ENCODE measurements around the gene WDR72.

The WDR72 gene

GRCh38 chr15:53506370-53506769 is 253.1 kb downstream of the WDR72 start:
- no peak for TF ChIP-seq CTCF (IDR thresholded peaks at IDR 0.05; ENCODE audit: control insufficient read depth, extremely low read depth, insufficient read depth)
- no peak for DNase-seq (ENCODE audit: low read depth)
- H3K4me3 ChIP-seq (ENCODE audit: low read depth, low read length) = no peak overlapping the region

GRCh38 chr15:53498996-53499395 is 260.5 kb downstream of the WDR72 start:
- TF ChIP-seq CTCF (IDR thresholded peaks at IDR 0.05; ENCODE audit: control insufficient read depth, extremely low read depth, insufficient read depth) = no peak
- H3K4me3 ChIP-seq (ENCODE audit: low read depth, low read length) = no peak overlapping the region
- DNase-seq (ENCODE audit: low read depth) = no peak

- no peak for DNase-seq (ENCODE audit: low read depth)
- TF ChIP-seq CTCF (IDR thresholded peaks at IDR 0.05; ENCODE audit: control insufficient read depth, extremely low read depth, insufficient read depth) = no peak
- no peak overlapping the region for H3K4me3 ChIP-seq (ENCODE audit: low read depth, low read length)
These were observed 269.1 kb downstream of the WDR72 start for GRCh38 chr15:53490341-53490740.

- no peak for TF ChIP-seq CTCF (IDR thresholded peaks at IDR 0.05; ENCODE audit: control insufficient read depth, extremely low read depth, insufficient read depth)
- no peak for DNase-seq (ENCODE audit: low read depth)
- no peak overlapping the region for H3K4me3 ChIP-seq (ENCODE audit: low read depth, low read length)
These were observed 277.4 kb downstream of the WDR72 start for GRCh38 chr15:53482055-53482454.

- no peak for DNase-seq (ENCODE audit: low read depth)
These were observed 281.3 kb downstream of the WDR72 start for GRCh38 chr15:53477981-53478766.

GRCh38 chr15:53473886-53474285 is 285.6 kb downstream of the WDR72 start:
- no peak overlapping the region for H3K4me3 ChIP-seq (ENCODE audit: low read depth, low read length)
- TF ChIP-seq CTCF (IDR thresholded peaks at IDR 0.05; ENCODE audit: control insufficient read depth, extremely low read depth, insufficient read depth) = no peak

More at GRCh38 chr15:53477981-53478766, 281.3 kb downstream of the WDR72 start:
- H3K4me3 ChIP-seq (ENCODE audit: low read depth, low read length) = no peak overlapping the region
- TF ChIP-seq CTCF (IDR thresholded peaks at IDR 0.05; ENCODE audit: control insufficient read depth, extremely low read depth, insufficient read depth) = no peak

GRCh38 chr15:53473435-53473834 is 286.0 kb downstream of the WDR72 start:
- no peak overlapping the region for H3K4me3 ChIP-seq (ENCODE audit: low read depth, low read length)
- no peak for DNase-seq (ENCODE audit: low read depth)
- no peak for TF ChIP-seq CTCF (IDR thresholded peaks at IDR 0.05; ENCODE audit: control insufficient read depth, extremely low read depth, insufficient read depth)

More at GRCh38 chr15:53473886-53474285, 285.6 kb downstream of the WDR72 start:
- no peak for DNase-seq (ENCODE audit: low read depth)
